ENCODE results near the gene SPATA20. TPM values are rescaled to one million over a fixed set of nuclear protein-coding genes. Genes with fewer than 3 reads are reported as not detected.

SPATA20 gene
- total and polyA plus RNA-seq, 2 of the 4 experiments (the other 2 are of a cell fraction) = 17.0 to 35.0 TPM

GRCh38 chr17:50551884-50552283 lies 4.9 kb downstream of the SPATA20 start:
- BruUV-seq (replicated peaks) = no TSS peak
- Histone ChIP-seq H3K4ac (ENCODE audit: low read depth, low read length) (no peak overlapping the region), H3K4me1 (ENCODE audit: control insufficient read depth, insufficient read depth, low read length) (peaks cover 5% of the 10 kb centered on the region), H3K27ac (ENCODE audit: insufficient read depth, low read length) (no peak overlapping the region), H4K91ac (ENCODE audit: insufficient read depth, low read depth, low read length) (no peak overlapping the region), H2BK120ac (ENCODE audit: low read depth, low read length) (no peak overlapping the region), H2BK5ac (ENCODE audit: low read depth, low read length, poor library complexity, severe bottlenecking) (no peak overlapping the region), H4K20me1 (ENCODE audit: insufficient read depth, low read length) (0 out of 2 replicates have a peak, but pooled peaks cover 8% of the 10 kb centered on the region), H3K27me3 (ENCODE audit: control insufficient read depth, insufficient read depth, low read length) (no peaks in the 10 kb centered on the region; the same call in 1 of the 2 replicates), H3K9me3 (ENCODE audit: control insufficient read depth, insufficient read depth, low read length) (no peaks in the 10 kb centered on the region), H3K4me3 (ENCODE audit: insufficient read depth, low read depth, low read length) (no peak overlapping the region), H3K79me1 (ENCODE audit: low read depth in 1 of 2, low read length in 2 of 2) (peaks cover 0 to 11% of the 10 kb centered on the region in 2 experiments; a peak in 2 of 4 replicates), H3K18ac (ENCODE audit: low read depth, low read length) (no peak overlapping the region), H3K56ac (ENCODE audit: extremely low read depth, insufficient read depth, low read length) (no peak overlapping the region), H3K9ac (ENCODE audit: low read depth, low read length) (no peak overlapping the region), H3K14ac (replicated peaks; ENCODE audit: low read depth, low read length) (no peak overlapping the region), H3K4me2 (ENCODE audit: low read depth, low read length) (no peak overlapping the region), H4K5ac (ENCODE audit: low read depth, low read length) (no peak overlapping the region), H2AK5ac (ENCODE audit: low read depth, low read length) (no peak overlapping the region), H2AFZ (replicated peaks; ENCODE audit: low read length, poor library complexity) (no peak overlapping the region), H3K23ac (ENCODE audit: low read depth, low read length) (no peak overlapping the region), H3K9me1 (ENCODE audit: insufficient read depth, low read length) (peaks cover 5% of the 10 kb centered on the region), H2AK9ac (replicated peaks; ENCODE audit: low read depth, low read length, poor library complexity) (no peak overlapping the region), H2BK15ac (ENCODE audit: low read depth, low read length) (no peak overlapping the region), H3K36me3 (ENCODE audit: control insufficient read depth, insufficient read depth, low read length) (peaks cover 24% of the 10 kb centered on the region; the same call in 1 of the 2 replicates), H2BK20ac (ENCODE audit: low read depth, low read length) (no peak overlapping the region), H4K8ac (ENCODE audit: low read depth in 2 of 2, low read length in 2 of 2) (no peak overlapping the region)
- WGBS, 2 experiments (ENCODE audit: extremely low coverage in 2 of 2, insufficient read length in 1 of 2) = 100% methylated on average over 2 of the region's 12 CpGs; no CpG with 5 or more reads in 1 of the 2 experiments
- dilution Hi-C loops (cut with HindIII; ENCODE audit: low sequenced_read_pairs, unreplicated experiment) = no loop called here
- TF ChIP-seq RCOR1 (IDR thresholded peaks at IDR 0.05; ENCODE audit: insufficient replicate concordance, low read length) (no peak), POLR2A (IDR thresholded peaks at IDR 0.05; ENCODE audit: low read depth, low read length) (no peak), MAZ (IDR thresholded peaks at IDR 0.05; ENCODE audit: borderline replicate concordance, low read depth, low read length) (no peak), MXI1 (IDR thresholded peaks at IDR 0.05; ENCODE audit: borderline replicate concordance, low read depth, low read length) (no peak), CEBPB (IDR thresholded peaks at IDR 0.05; ENCODE audit: low read depth, low read length) (no peak), MAFK (IDR thresholded peaks at IDR 0.05; ENCODE audit: low read depth, low read length) (no peak), NFE2L2 (IDR thresholded peaks at IDR 0.05; ENCODE audit: low read depth, low read length) (no peak), CHD1 (IDR thresholded peaks at IDR 0.05; ENCODE audit: low read depth, low read length) (no peak), BHLHE40 (IDR thresholded peaks at IDR 0.05; ENCODE audit: low read depth, low read length) (no peak), ELK1 (IDR thresholded peaks at IDR 0.05; ENCODE audit: borderline replicate concordance, low read depth, low read length) (no peak), RFX5 (IDR thresholded peaks at IDR 0.05; ENCODE audit: low read depth, low read length) (no peak), SMC3 (IDR thresholded peaks at IDR 0.05; ENCODE audit: low read depth, low read length) (no peak)
- TF ChIP-seq, protein P1, sequence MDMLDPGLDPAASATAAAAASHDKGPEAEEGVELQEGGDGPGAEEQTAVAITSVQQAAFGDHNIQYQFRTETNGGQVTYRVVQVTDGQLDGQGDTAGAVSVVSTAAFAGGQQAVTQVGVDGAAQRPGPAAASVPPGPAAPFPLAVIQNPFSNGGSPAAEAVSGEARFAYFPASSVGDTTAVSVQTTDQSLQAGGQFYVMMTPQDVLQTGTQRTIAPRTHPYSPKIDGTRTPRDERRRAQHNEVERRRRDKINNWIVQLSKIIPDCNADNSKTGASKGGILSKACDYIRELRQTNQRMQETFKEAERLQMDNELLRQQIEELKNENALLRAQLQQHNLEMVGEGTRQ (IDR thresholded peaks at IDR 0.05; ENCODE audit: low read depth, low read length) = no peak
- intact Hi-C loops (cut with micrococcal nuclease) = loop anchor here (1.0 to 2.0 kb wide), 3 partner anchors 74 to 143 kb away; partner anchors contain the start of gene ABCC3
- no peak for ATAC-seq (ENCODE audit: low read depth)
- POLR2A ChIA-PET (ENCODE audit: unreplicated experiment) = no interaction called here
- in situ Hi-C loops (cut with MboI; ENCODE audit: low sequenced_read_pairs) = no loop called here
- no peak for DNase-seq
- CTCF ChIA-PET = interaction anchor here (1.5 to 1.9 kb wide), 2 partner anchors 72 to 153 kb away, joined by 7 to 8 read pairs; no protein-coding TSS in a partner anchor
